Medulla oblongata (tissue), 1 donor: ENCODE measurements around the gene KCNAB1.

Experiments used
- DNase-seq: peaks from one replicate; pipeline ENCODE4 v3.0.0-alpha.2; 2015; ENCODE audit errors: extremely low spot score

Gene KCNAB1

DNA sequence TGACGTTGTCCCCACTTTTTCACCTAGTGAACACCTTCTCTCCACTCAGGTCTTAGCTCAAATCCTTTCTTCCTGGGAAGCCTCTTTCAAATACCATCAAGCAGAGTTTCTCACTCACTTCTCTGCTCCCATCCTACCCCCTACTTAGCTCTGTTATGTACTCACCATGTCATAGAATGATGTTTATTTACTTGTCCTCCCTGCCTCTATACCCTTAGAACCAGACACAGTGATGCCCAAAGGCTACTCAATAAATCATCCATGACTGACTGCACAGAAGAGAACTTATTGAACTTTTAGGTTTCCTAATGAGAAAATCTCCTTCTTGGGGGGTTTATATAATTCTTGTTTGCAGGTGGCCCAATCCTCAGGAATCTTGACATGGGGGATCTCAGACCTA, 280.4 kb downstream of the KCNAB1 start:
- DNase-seq: no peak

GRCh38 chr3:156404217-156404616, 283.8 kb downstream of the KCNAB1 start:
- DNase-seq: peak; percentile 76

GRCh38 chr3:156406393-156406792, 286.0 kb downstream of the KCNAB1 start:
- no peak for DNase-seq

DNA sequence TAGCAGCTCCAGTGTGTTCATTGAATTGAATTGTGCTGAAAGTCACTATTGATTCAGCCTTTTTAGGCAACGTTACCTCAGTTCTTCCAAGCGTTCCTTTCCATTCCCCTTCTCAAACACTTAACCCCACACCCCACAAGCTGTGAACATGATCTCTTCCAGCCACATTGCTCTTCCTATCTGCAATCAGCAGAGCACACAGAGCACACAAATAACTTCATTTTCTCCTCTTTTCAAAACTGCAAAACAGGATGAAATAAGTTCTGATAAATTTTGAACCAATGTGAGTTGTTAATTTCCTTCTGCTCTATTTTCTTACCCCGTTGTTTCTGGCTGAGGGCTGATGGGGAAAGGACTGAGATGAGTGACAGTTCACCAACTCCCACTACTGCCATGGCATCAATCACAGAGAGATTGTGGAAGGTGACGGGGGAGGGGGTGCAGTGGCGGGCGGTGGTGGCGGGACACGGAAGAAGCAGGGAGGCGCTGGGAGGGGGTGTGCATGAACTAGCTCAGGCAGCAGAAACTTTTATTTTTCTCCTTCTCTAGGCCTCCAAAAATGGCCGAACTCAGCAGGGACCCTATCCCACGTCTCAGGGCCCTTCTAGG, 287.3 kb downstream of the KCNAB1 start:
- DNase-seq: no peak

- no peak for DNase-seq
These were observed 289.3 kb downstream of the KCNAB1 start for GRCh38 chr3:156409694-156410093.

DNA sequence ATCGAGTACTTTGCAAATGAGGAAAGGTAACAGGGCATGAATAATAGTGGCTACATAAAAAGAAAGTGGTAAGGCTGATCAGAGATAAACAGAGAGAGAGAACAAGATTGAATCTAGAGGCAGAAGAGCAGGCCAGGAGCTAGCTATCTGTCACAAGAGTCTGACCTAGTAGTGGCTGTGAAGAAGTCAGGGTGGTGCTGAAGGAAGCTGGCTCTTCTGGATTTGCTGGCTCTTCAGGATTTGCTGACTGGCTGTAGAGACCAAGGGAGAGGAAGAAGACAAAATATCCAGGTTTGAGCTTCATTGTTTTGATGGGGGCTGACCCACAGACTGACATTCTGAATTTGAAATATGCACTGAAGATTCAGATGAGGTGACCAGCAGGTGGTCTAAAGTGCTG, 292.2 kb downstream of the KCNAB1 start:
- no peak for DNase-seq

- no peak for DNase-seq
These were observed 293.0 kb downstream of the KCNAB1 start for GRCh38 chr3:156413293-156413892.

DNA sequence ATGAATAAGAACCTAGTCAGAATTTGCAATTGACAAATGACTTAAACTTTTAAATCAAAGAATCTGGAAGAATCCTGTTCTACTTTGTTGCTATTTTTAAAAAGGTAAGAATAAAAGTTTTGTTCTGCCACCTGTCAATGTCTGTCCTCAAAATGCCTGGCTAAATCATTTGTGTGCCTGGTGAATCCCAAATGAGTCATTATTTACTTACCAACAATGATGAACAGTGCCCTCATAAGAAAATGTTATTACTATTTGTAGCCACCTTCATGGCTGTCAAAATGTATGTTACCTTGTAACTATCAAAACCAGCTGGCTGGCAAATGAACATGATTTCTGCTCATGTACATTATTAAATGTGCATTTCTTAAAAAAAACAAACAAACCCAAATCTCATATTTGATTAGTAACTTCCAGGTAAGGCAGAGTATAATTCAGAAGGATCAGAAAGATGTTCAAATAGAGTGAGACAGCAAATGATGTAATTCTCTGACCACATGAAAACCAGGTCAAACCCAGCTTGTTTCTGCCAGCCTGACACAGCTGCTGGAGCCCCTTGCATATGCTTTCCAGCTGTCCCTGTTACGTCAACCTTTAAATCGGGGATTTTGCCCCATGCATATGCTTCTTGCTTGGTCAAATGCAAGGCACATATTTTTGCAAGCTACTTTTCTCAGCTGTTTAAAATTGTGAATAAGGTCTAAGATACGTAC, 296.6 kb downstream of the KCNAB1 start:
- DNase-seq: no peak

GRCh38 chr3:156417559-156418132, 297.3 kb downstream of the KCNAB1 start:
- no peak for DNase-seq

DNA sequence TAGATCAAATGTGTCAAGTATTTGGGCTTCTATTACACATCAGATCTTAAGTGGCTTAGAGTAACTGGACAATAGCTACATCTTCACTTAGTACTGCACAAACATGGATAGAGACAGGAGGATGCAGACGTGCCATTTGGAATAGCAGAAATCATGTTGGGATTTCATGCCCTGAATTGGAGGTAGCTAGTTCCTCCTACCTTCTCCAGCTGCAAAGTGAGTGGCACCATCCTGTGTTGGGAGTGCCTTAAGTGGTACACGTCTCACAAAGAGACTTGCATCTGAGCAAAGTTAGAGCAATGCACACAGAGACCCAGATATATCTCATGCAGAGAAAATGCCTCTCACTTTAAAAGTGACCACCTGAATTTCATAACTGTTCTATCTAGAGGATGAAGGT, 298.1 kb downstream of the KCNAB1 start:
- DNase-seq: no peak

DNA sequence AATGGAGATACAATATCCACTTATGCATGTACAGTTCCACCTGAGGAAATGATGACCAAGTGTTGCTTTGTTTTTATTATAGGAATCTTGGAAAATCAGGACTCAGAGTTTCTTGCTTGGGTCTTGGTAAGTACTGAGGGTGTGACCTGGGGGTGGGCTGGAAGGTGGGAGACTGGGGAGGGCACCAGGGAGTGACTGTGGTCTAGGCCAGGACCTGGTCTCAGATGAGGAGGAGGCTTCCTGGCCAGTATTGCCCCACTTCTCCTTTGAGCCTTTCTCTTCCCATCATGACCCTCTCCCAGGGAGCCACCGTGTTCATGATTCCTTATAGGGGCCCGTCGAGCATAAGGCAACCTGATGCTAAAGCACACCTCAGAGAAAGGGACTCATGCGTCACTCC, 301.2 kb downstream of the KCNAB1 start:
- no peak for DNase-seq

GRCh38 chr3:156424758-156425157, 304.4 kb downstream of the KCNAB1 start:
- no peak for DNase-seq

DNA sequence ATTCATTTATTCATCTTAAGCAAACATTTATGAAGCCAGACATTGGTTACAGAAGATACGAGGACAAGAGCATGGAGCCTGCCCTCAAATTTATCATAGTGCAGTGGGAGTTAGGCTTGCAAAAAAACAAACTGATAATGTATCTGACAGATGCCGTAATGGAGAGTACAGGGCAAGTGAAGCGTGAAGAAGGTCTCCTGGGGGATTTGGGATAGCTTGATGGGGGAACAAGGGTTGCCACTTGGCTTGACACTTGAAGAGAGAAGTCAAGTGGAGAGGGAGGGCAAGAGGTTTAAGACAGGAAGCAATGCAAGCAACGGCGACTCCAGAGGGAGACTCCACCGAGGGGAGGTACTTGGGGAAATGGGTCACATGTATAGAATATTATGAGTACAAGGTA, 305.3 kb downstream of the KCNAB1 start:
- no peak for DNase-seq

DNA sequence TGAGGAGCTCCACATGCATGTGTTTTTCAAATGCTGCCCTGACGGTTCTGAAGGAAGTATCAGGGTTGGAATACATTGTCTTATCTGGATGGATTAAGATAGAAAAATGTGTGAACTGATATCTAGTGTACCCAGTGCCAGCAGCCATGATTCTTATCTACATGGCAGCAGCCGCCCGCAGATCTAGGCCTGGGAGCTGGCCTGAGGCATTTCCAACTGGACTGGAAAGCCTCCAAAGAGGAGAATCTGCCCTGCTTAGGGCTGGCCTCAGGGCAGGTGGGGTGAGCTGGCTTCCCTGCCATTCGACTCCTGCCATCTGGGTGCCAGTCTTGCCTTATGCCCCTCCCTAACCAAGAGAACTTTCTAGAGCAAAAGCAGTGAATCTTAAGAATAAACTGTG, 308.7 kb downstream of the KCNAB1 start:
- no peak for DNase-seq

DNA sequence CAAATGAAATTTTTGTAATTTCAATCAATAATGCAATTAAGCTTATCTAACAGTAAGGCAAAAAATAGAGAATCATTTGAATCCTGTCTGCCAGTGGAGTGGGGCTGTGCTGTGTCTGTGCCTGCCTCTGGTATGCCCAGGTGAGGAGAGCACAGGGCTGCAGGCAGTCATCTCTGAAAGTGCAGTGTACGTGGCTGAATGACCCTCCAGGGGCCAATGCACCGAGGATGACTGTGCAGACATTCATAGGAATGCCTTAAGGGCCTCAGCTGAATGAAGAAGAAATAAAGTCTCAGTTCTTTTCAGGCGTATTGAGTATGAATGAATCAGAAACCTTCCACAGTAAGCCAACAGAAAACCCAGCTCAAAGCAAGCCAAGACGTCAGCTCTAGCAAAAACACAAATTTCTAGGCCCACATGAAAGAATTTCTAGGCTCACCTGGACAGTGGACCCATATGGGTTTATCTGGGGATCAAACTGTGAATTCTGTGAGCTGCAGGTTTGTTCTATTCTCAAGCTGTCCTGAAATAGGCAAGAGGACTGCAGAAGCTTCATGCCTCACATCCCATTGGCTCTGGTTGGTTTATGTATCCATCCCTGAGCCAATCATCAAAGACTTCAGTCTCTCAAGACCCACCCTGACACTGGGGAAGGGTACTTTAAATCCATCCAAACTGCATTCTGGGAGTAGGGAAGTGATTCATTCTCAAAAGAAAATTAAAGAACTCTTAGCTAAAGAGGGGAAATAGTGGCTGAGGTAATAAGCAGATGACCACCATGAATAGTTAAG, 311.2 kb downstream of the KCNAB1 start:
- no peak for DNase-seq

- no peak for DNase-seq
These were observed 312.2 kb downstream of the KCNAB1 start for GRCh38 chr3:156432563-156432962.

- DNase-seq: no peak
These were observed 312.8 kb downstream of the KCNAB1 start for GRCh38 chr3:156433138-156433537.

DNA sequence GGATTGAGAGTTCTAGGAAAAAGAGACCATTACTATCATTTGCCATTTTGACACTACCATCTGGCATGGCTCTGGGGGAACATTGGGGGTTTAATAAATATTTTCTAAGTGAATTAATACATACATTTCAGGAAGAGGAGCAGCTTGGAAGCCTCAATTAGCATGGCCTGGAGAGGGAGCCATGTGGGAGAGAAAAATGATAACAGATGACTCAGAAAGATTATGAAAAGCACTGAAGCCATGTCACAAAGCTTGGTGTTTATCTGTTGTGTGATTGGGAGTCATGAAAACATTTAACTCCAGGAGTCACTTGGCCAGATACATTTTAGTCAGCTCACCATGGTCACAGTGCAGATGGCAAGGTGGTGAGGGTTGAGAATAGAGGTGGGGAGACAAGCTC, 313.5 kb downstream of the KCNAB1 start:
- DNase-seq: no peak

GRCh38 chr3:156434921-156435320, 314.5 kb downstream of the KCNAB1 start:
- no peak for DNase-seq

GRCh38 chr3:156443079-156443478, 322.7 kb downstream of the KCNAB1 start:
- no peak for DNase-seq

- no peak for DNase-seq
These were observed 325.0 kb downstream of the KCNAB1 start for GRCh38 chr3:156445117-156446090.
